ENCODE data around the gene FBXW7.

Gene FBXW7

DNA sequence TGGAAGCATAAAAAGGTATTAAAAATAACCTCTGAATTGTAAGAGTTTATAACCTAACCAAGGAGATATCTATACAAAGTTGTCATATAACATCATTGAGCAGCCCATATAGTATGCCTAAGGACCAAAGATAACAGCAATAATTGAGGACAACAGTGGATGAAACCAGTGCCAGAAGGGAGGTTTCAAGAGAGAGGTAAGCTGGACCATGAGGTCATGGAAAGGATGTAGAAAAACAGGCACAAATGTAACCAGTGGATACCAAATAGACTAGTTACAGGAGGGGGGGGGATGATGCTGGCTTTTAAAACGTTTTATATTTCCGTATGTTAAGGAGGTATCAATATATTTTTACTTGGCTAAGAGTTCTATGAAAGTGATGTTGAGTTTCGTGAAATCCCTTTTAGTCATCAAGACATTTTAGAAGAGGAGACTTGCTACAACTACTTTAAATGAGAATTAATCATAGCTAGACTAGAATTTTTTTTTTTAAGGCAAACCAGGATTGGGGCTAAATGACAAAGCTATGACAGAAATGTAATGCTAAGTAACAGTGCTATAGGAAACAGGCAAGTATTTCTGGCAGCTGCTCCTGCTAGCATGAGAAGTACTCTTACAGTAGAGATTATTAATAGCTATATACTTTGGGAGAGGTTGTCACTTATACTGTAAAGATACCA lies 161.1 kb downstream of the FBXW7 start:
- no peak overlapping the region for H2BK5ac ChIP-seq (ENCODE audit: low read length)
- no peak overlapping the region for H2BK120ac ChIP-seq (ENCODE audit: low read depth, low read length)
- no peak overlapping the region for H2AK5ac ChIP-seq (ENCODE audit: low read length)
- H3K79me2 ChIP-seq (ENCODE audit: control insufficient read depth, insufficient read depth, low read length): no peaks in the 10 kb centered on the region
- WGBS (ENCODE audit: extremely low coverage, insufficient coverage, low lambda C conversion rate): no CpG with 5 or more reads among the region's 3 CpGs
- H3K9ac ChIP-seq (ENCODE audit: low read length): no peak overlapping the region
- no peak overlapping the region for H3K27ac ChIP-seq (ENCODE audit: low read depth, low read length)
- peaks cover 2% of the 10 kb centered on the region for H3K79me1 ChIP-seq (ENCODE audit: low read length)
- H3K36me3 ChIP-seq (ENCODE audit: control insufficient read depth, insufficient read depth, low read length): no peaks in the 10 kb centered on the region
- H4K8ac ChIP-seq (ENCODE audit: low read depth, low read length): no peak overlapping the region
- no peak overlapping the region for H3K4me2 ChIP-seq (ENCODE audit: low read length)
- H3K27me3 ChIP-seq (ENCODE audit: insufficient read depth, low read length, poor library complexity): no peaks in the 10 kb centered on the region
- no peak overlapping the region for H3K4ac ChIP-seq (ENCODE audit: low read depth, low read length)
- no peak overlapping the region for H3K18ac ChIP-seq (ENCODE audit: low read length)
- no peak overlapping the region for H3K4me3 ChIP-seq (ENCODE audit: low read length)
- no peak overlapping the region for H4K5ac ChIP-seq (ENCODE audit: low read length)
- DNase-seq: peak; percentile 19
- no peaks in the 10 kb centered on the region for H3K4me1 ChIP-seq (ENCODE audit: control insufficient read depth, low read depth, low read length)
- H3K56ac ChIP-seq (ENCODE audit: low read length): no peak overlapping the region
- H3K23ac ChIP-seq (ENCODE audit: low read length): no peak overlapping the region
- no peak overlapping the region for H2BK15ac ChIP-seq (replicated peaks; ENCODE audit: low read depth)

DNA sequence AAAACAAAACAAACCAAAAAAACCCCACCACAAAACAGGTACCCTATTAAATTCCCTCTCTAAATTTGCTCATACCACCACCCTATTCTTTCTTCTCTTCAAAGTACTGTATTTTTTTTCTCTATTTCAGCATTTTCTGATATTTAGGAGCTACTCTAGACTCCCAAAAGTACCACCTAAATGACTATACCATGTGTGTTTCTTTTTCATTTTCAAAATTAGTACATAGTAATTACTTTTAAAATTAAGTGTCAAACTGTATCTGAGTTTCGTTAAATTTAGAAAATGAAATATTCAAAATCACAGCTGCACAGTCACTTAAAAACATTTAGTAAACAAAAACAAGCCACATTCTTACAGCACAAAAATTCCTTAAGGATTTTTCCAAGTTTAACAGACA lies 161.7 kb downstream of the FBXW7 start:
- H3K56ac ChIP-seq (ENCODE audit: low read length): no peak overlapping the region
- no peak overlapping the region for H2BK5ac ChIP-seq (ENCODE audit: low read length)
- no peak overlapping the region for H3K27ac ChIP-seq (ENCODE audit: low read depth, low read length)
- no peak overlapping the region for H3K4me3 ChIP-seq (ENCODE audit: low read length)
- no peaks in the 10 kb centered on the region for H3K79me2 ChIP-seq (ENCODE audit: control insufficient read depth, insufficient read depth, low read length)
- no peak overlapping the region for H4K8ac ChIP-seq (ENCODE audit: low read depth, low read length)
- peaks cover 2% of the 10 kb centered on the region for H3K79me1 ChIP-seq (ENCODE audit: low read length)
- H3K36me3 ChIP-seq (ENCODE audit: control insufficient read depth, insufficient read depth, low read length): no peaks in the 10 kb centered on the region
- no peak overlapping the region for H2AK5ac ChIP-seq (ENCODE audit: low read length)
- H3K4ac ChIP-seq (ENCODE audit: low read depth, low read length): no peak overlapping the region
- H3K4me2 ChIP-seq (ENCODE audit: low read length): no peak overlapping the region
- no peak overlapping the region for H3K23ac ChIP-seq (ENCODE audit: low read length)
- no peak overlapping the region for H4K5ac ChIP-seq (ENCODE audit: low read length)
- no peak overlapping the region for H3K18ac ChIP-seq (ENCODE audit: low read length)
- WGBS (ENCODE audit: extremely low coverage, insufficient coverage, low lambda C conversion rate): no CpG with 5 or more reads among the region's 1 CpG
- H2BK15ac ChIP-seq (replicated peaks; ENCODE audit: low read depth): no peak overlapping the region
- no peaks in the 10 kb centered on the region for H3K27me3 ChIP-seq (ENCODE audit: insufficient read depth, low read length, poor library complexity)
- DNase-seq: no peak
- H3K4me1 ChIP-seq (ENCODE audit: control insufficient read depth, low read depth, low read length): no peaks in the 10 kb centered on the region
- no peak overlapping the region for H2BK120ac ChIP-seq (ENCODE audit: low read depth, low read length)
- H3K9ac ChIP-seq (ENCODE audit: low read length): no peak overlapping the region

DNA sequence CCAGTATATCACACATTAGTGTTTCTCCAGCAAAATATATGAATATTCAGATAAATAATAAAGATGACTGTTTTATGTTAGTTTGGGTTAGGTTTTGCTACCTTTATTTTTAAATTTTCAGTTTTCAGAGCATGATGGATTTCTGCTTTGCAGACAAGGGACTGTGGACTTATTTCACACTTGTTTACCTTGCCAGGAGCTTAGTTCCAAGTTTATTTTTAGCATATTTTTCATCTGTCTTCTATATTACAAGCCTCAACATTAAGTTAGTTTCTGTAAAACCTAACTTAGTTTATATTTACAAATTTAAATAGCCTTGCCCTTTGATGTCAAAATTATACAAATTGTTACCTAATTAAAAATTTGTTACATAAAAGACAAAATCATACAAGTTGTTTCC lies 163.4 kb downstream of the FBXW7 start:
- Histone ChIP-seq H2AK5ac (ENCODE audit: low read length) (no peak overlapping the region), H4K8ac (ENCODE audit: low read depth, low read length) (no peak overlapping the region), H3K36me3 (ENCODE audit: control insufficient read depth, insufficient read depth, low read length) (no peaks in the 10 kb centered on the region), H3K56ac (ENCODE audit: low read length) (no peak overlapping the region), H2BK120ac (ENCODE audit: low read depth, low read length) (no peak overlapping the region), H3K27me3 (ENCODE audit: insufficient read depth, low read length, poor library complexity) (no peaks in the 10 kb centered on the region), H3K4ac (ENCODE audit: low read depth, low read length) (no peak overlapping the region), H4K5ac (ENCODE audit: low read length) (no peak overlapping the region), H3K23ac (ENCODE audit: low read length) (no peak overlapping the region), H3K79me2 (ENCODE audit: control insufficient read depth, insufficient read depth, low read length) (no peaks in the 10 kb centered on the region), H3K9ac (ENCODE audit: low read length) (no peak overlapping the region), H3K4me1 (ENCODE audit: control insufficient read depth, low read depth, low read length) (no peaks in the 10 kb centered on the region), H2BK15ac (replicated peaks; ENCODE audit: low read depth) (no peak overlapping the region), H3K18ac (ENCODE audit: low read length) (no peak overlapping the region), H3K27ac (ENCODE audit: low read depth, low read length) (no peak overlapping the region), H2BK5ac (ENCODE audit: low read length) (no peak overlapping the region), H3K4me3 (ENCODE audit: low read length) (no peak overlapping the region), H3K79me1 (ENCODE audit: low read length) (peaks cover 2% of the 10 kb centered on the region), H3K4me2 (ENCODE audit: low read length) (no peak overlapping the region)
- no peak for DNase-seq

DNA sequence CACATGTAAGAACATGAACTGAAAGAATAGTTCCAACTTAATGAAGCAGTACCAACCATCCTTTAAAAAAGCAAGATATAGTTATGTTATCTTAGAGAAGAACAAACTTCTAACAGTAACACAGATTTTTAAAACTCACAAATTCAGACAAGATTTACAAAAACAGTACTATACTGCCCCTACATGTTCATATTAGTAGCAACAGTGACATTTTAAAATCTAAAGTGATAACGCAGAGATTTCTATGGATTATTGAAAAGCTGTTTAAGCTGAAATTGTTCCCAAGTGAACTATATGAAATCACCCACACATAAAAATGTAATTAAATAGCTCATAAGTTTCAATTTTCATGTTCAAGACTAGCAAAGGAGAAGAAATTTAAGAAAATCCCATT lies 166.0 kb downstream of the FBXW7 start:
- Histone ChIP-seq H3K23ac (ENCODE audit: low read length) (no peak overlapping the region), H3K27me3 (ENCODE audit: insufficient read depth, low read length, poor library complexity) (no peaks in the 10 kb centered on the region), H3K4me1 (ENCODE audit: control insufficient read depth, low read depth, low read length) (no peaks in the 10 kb centered on the region), H3K27ac (ENCODE audit: low read depth, low read length) (no peak overlapping the region), H3K18ac (ENCODE audit: low read length) (no peak overlapping the region), H2BK15ac (replicated peaks; ENCODE audit: low read depth) (no peak overlapping the region), H3K79me1 (ENCODE audit: low read length) (peaks cover 2% of the 10 kb centered on the region), H3K4me2 (ENCODE audit: low read length) (no peak overlapping the region), H3K9ac (ENCODE audit: low read length) (no peak overlapping the region), H2AK5ac (ENCODE audit: low read length) (no peak overlapping the region), H4K5ac (ENCODE audit: low read length) (no peak overlapping the region), H3K4ac (ENCODE audit: low read depth, low read length) (no peak overlapping the region), H3K56ac (ENCODE audit: low read length) (no peak overlapping the region), H3K36me3 (ENCODE audit: control insufficient read depth, insufficient read depth, low read length) (no peaks in the 10 kb centered on the region), H2BK5ac (ENCODE audit: low read length) (no peak overlapping the region), H3K79me2 (ENCODE audit: control insufficient read depth, insufficient read depth, low read length) (no peaks in the 10 kb centered on the region), H3K4me3 (ENCODE audit: low read length) (no peak overlapping the region), H4K8ac (ENCODE audit: low read depth, low read length) (no peak overlapping the region), H2BK120ac (ENCODE audit: low read depth, low read length) (no peak overlapping the region)
- WGBS (ENCODE audit: extremely low coverage, insufficient coverage, low lambda C conversion rate): no CpG with 5 or more reads among the region's 1 CpG
- DNase-seq: no peak

- H4K8ac ChIP-seq (ENCODE audit: low read depth, low read length): no peak overlapping the region
- H3K4me3 ChIP-seq (ENCODE audit: low read length): no peak overlapping the region
- no peak overlapping the region for H4K5ac ChIP-seq (ENCODE audit: low read length)
- H3K27ac ChIP-seq (ENCODE audit: low read depth, low read length): no peak overlapping the region
- no peak overlapping the region for H2BK15ac ChIP-seq (replicated peaks; ENCODE audit: low read depth)
- H2BK120ac ChIP-seq (ENCODE audit: low read depth, low read length): no peak overlapping the region
- H3K79me2 ChIP-seq (ENCODE audit: control insufficient read depth, insufficient read depth, low read length): no peaks in the 10 kb centered on the region
- H3K27me3 ChIP-seq (ENCODE audit: insufficient read depth, low read length, poor library complexity): no peaks in the 10 kb centered on the region
- no peak overlapping the region for H2AK5ac ChIP-seq (ENCODE audit: low read length)
- H3K56ac ChIP-seq (ENCODE audit: low read length): no peak overlapping the region
- no CpG with 5 or more reads among the region's 8 CpGs for WGBS (ENCODE audit: extremely low coverage, insufficient coverage, low lambda C conversion rate)
- no peak overlapping the region for H2BK5ac ChIP-seq (ENCODE audit: low read length)
- no peak for DNase-seq
- H3K4me2 ChIP-seq (ENCODE audit: low read length): no peak overlapping the region
- H3K4me1 ChIP-seq (ENCODE audit: control insufficient read depth, low read depth, low read length): no peaks in the 10 kb centered on the region
- no peak overlapping the region for H3K23ac ChIP-seq (ENCODE audit: low read length)
- H3K9ac ChIP-seq (ENCODE audit: low read length): no peak overlapping the region
- no peak overlapping the region for H3K4ac ChIP-seq (ENCODE audit: low read depth, low read length)
- no peaks in the 10 kb centered on the region for H3K36me3 ChIP-seq (ENCODE audit: control insufficient read depth, insufficient read depth, low read length)
- H3K79me1 ChIP-seq (ENCODE audit: low read length): peaks cover 2% of the 10 kb centered on the region
- no peak overlapping the region for H3K18ac ChIP-seq (ENCODE audit: low read length)
Observed at GRCh38 chr4:152369203-152369901, 166.5 kb downstream of the FBXW7 start.

DNA sequence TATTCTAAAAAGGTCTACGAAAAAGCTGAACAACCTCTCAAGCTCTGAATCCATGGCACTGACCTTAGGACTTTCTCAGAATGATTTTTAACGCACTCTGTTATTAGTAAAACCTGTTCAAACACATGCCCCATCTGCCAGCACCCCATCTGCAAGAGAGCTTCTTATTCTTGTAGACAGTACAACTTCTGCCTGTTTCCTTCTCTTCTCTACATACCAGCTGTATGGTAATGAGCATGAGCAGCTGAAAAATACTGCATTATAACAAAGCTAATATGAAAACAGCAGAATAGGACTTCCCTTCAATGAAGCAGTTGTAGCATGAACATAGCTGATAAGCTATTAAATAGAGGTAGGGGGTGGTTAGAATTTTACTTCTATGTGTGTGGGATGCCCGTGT lies 167.9 kb downstream of the FBXW7 start:
- no peaks in the 10 kb centered on the region for H3K27me3 ChIP-seq (ENCODE audit: insufficient read depth, low read length, poor library complexity)
- H3K4me2 ChIP-seq (ENCODE audit: low read length): no peak overlapping the region
- H2BK15ac ChIP-seq (replicated peaks; ENCODE audit: low read depth): no peak overlapping the region
- H4K8ac ChIP-seq (ENCODE audit: low read depth, low read length): no peak overlapping the region
- WGBS (ENCODE audit: extremely low coverage, insufficient coverage, low lambda C conversion rate): no CpG with 5 or more reads among the region's 3 CpGs
- no peak overlapping the region for H3K23ac ChIP-seq (ENCODE audit: low read length)
- H3K27ac ChIP-seq (ENCODE audit: low read depth, low read length): no peak overlapping the region
- no peaks in the 10 kb centered on the region for H3K4me1 ChIP-seq (ENCODE audit: control insufficient read depth, low read depth, low read length)
- no peak overlapping the region for H2AK5ac ChIP-seq (ENCODE audit: low read length)
- no peak for DNase-seq
- no peak overlapping the region for H3K9ac ChIP-seq (ENCODE audit: low read length)
- H3K79me1 ChIP-seq (ENCODE audit: low read length): no peaks in the 10 kb centered on the region
- H2BK120ac ChIP-seq (ENCODE audit: low read depth, low read length): no peak overlapping the region
- H3K79me2 ChIP-seq (ENCODE audit: control insufficient read depth, insufficient read depth, low read length): no peaks in the 10 kb centered on the region
- H3K4ac ChIP-seq (ENCODE audit: low read depth, low read length): no peak overlapping the region
- no peak overlapping the region for H3K18ac ChIP-seq (ENCODE audit: low read length)
- H2BK5ac ChIP-seq (ENCODE audit: low read length): no peak overlapping the region
- H3K36me3 ChIP-seq (ENCODE audit: control insufficient read depth, insufficient read depth, low read length): no peaks in the 10 kb centered on the region
- H3K56ac ChIP-seq (ENCODE audit: low read length): no peak overlapping the region
- no peak overlapping the region for H3K4me3 ChIP-seq (ENCODE audit: low read length)
- H4K5ac ChIP-seq (ENCODE audit: low read length): no peak overlapping the region
